Thymus (tissue), 11 donors: Measurements from ENCODE around the gene ABCG1. TPM values are rescaled to one million over a fixed set of nuclear protein-coding genes. Genes with fewer than 3 reads are reported as not detected.
"Not testable (repeated sequence)": the region's sequence is repeated elsewhere in the genome, so short reads cannot be mapped to it uniquely, and the experiment has no call there.

Source experiments
- DNase-seq, 9 donors: peaks; one replicate each; pipeline ENCODE4 v3.0.0-alpha.2; 2013; ENCODE audit warnings: low spot score in 9 of 9, low read depth in 6 of 9, missing footprints in 1 of 9
- H3K27ac ChIP-seq, 2 donors: one replicate each; pipeline ENCODE4 v1.5.1; 2013; ENCODE audit warnings: control low read depth in 1 of 2, low read depth in 1 of 2, low read length in 1 of 2, mild to moderate bottlenecking in 1 of 2, moderate library complexity in 1 of 2
- H3K27me3 ChIP-seq, 2 donors: one replicate each; pipeline ENCODE4 v1.5.1; 2013; ENCODE audit warnings: low read length in 1 of 2; ENCODE audit not compliant: control insufficient read depth in 2 of 2, insufficient read depth in 1 of 2
- H3K36me3 ChIP-seq, 2 donors: one replicate each; pipeline ENCODE4 v1.5.1; 2013; ENCODE audit warnings: low read length in 1 of 2, mild to moderate bottlenecking in 1 of 2, moderate library complexity in 1 of 2; ENCODE audit not compliant: control insufficient read depth in 2 of 2, insufficient read depth in 2 of 2
- H3K4me1 ChIP-seq, 2 donors: one replicate each; pipeline ENCODE4 v1.5.1; 2013; ENCODE audit warnings: low read length in 2 of 2; ENCODE audit not compliant: control insufficient read depth in 2 of 2, insufficient read depth in 2 of 2
- H3K4me3 ChIP-seq, 2 donors: one replicate each; pipeline ENCODE4 v1.5.1; 2013; ENCODE audit warnings: low read length in 2 of 2, control low read depth in 1 of 2, mild to moderate bottlenecking in 1 of 2
- H3K9me3 ChIP-seq, 2 donors: one replicate each; pipeline ENCODE4 v1.5.1; 2013; ENCODE audit warnings: low read length in 1 of 2, mild to moderate bottlenecking in 1 of 2; ENCODE audit not compliant: control insufficient read depth in 2 of 2, insufficient read depth in 1 of 2
- WGBS: extraction: QIAGEN DNeasy Blood & Tissue Kit; methylation state at CpG from one replicate; pipeline ENCODE4 v1.1.7; 2013; 5-methylcytosine and 5-hydroxymethylcytosine counted together
- polyA plus RNA-seq: library from polyadenylated mRNA; stranded (reverse); fragments of 200-250 nt; gene quantifications from one replicate; pipeline ENCODE4 v1.2.3, GENCODE V29; 2013
- total RNA-seq: library from RNA; stranded (reverse); fragments of 120-200 nt; gene quantifications from one replicate; pipeline ENCODE4 v1.2.4, GENCODE V29; 2013
- donor health status: healthy.

The ABCG1 gene
- total and polyA plus RNA-seq, 2 donors = 20.5 to 28.8 TPM

GRCh38 chr21:42179316-42179715, 39.6 kb upstream of the ABCG1 start:
- Histone ChIP-seq H3K9me3 (peaks cover 1 to 7% of the 10 kb centered on the region in 2 donors), H3K27me3 (no peaks in the 10 kb centered on the region), H3K36me3 (no peaks in the 10 kb centered on the region), H3K4me3 (no peak overlapping the region), H3K4me1 (peaks cover 0 to 2% of the 10 kb centered on the region in 2 donors), H3K27ac (no peak overlapping the region)
- 91% methylated on average over 3 of the region's 3 CpGs for WGBS
- DNase-seq = no peak

- not testable (repeated sequence) for H3K4me3 ChIP-seq
- 98% methylated on average over 3 of the region's 3 CpGs for WGBS
Observed at GRCh38 chr21:42180001-42180400, 38.9 kb upstream of the ABCG1 start.

GRCh38 chr21:42182713-42183371, 36.1 kb upstream of the ABCG1 start:
- Histone ChIP-seq H3K9me3 (peaks cover 1 to 14% of the 10 kb centered on the region in 2 donors), H3K4me3 (no peak overlapping the region), H3K27me3 (no peaks in the 10 kb centered on the region), H3K27ac (no peak overlapping the region), H3K4me1 (peaks cover 12 to 14% of the 10 kb centered on the region in 2 donors), H3K36me3 (no peaks in the 10 kb centered on the region)
- 96% methylated on average over 4 of the region's 4 CpGs for WGBS
- DNase-seq = no peak

More at GRCh38 chr21:42180001-42180400, 38.9 kb upstream of the ABCG1 start:
- not testable (repeated sequence) for H3K4me1 ChIP-seq, DNase-seq, H3K27ac ChIP-seq, H3K27me3 ChIP-seq, H3K9me3 ChIP-seq, H3K36me3 ChIP-seq

- H3K4me1 ChIP-seq = peaks cover 16 to 22% of the 10 kb centered on the region in 2 donors
- no peak overlapping the region for H3K4me3 ChIP-seq
- no peak for DNase-seq
- 96% methylated on average over 6 of the region's 6 CpGs for WGBS
- no peaks in the 10 kb centered on the region for H3K36me3 ChIP-seq
- H3K27me3 ChIP-seq = no peaks in the 10 kb centered on the region
- H3K9me3 ChIP-seq = peaks cover 1 to 14% of the 10 kb centered on the region in 2 donors
- H3K27ac ChIP-seq = no peak overlapping the region
Observed at GRCh38 chr21:42183374-42184266, 35.3 kb upstream of the ABCG1 start.

GRCh38 chr21:42186591-42186990, 32.3 kb upstream of the ABCG1 start:
- H3K36me3 ChIP-seq = no peaks in the 10 kb centered on the region
- peaks cover 25 to 48% of the 10 kb centered on the region in 2 donors for H3K4me1 ChIP-seq
- peaks cover 1 to 14% of the 10 kb centered on the region in 2 donors for H3K9me3 ChIP-seq
- 93% methylated on average over 2 of the region's 2 CpGs for WGBS
- DNase-seq = no peak
- H3K27me3 ChIP-seq = no peaks in the 10 kb centered on the region
- H3K4me3 ChIP-seq = no peak overlapping the region
- H3K27ac ChIP-seq = peak overlapping the region; percentile 86 to 99

GRCh38 chr21:42187976-42188653, 30.8 kb upstream of the ABCG1 start:
- 28% methylated on average over 8 of the region's 8 CpGs for WGBS
- Histone ChIP-seq H3K27me3 (no peaks in the 10 kb centered on the region), H3K9me3 (peaks cover 0 to 7% of the 10 kb centered on the region in 2 donors), H3K4me3 (no peak overlapping the region), H3K27ac (peak overlapping the region; percentile 97 to 99), H3K4me1 (peaks cover 35 to 63% of the 10 kb centered on the region in 2 donors), H3K36me3 (no peaks in the 10 kb centered on the region)
- peak; percentile 70 to 96 (median 87) for DNase-seq

GRCh38 chr21:42188663-42189062, 30.3 kb upstream of the ABCG1 start:
- DNase-seq = no peak
- H3K27ac ChIP-seq = peak overlapping the region; percentile 61 to 99
- H3K36me3 ChIP-seq = no peaks in the 10 kb centered on the region
- 70% methylated on average over 4 of the region's 4 CpGs for WGBS
- H3K27me3 ChIP-seq = no peaks in the 10 kb centered on the region
- H3K4me3 ChIP-seq = no peak overlapping the region
- H3K4me1 ChIP-seq = peaks cover 38 to 69% of the 10 kb centered on the region in 2 donors
- H3K9me3 ChIP-seq = peaks cover 0 to 7% of the 10 kb centered on the region in 2 donors

- peaks cover 39 to 74% of the 10 kb centered on the region in 2 donors for H3K4me1 ChIP-seq
- H3K4me3 ChIP-seq = no peak overlapping the region
- H3K27me3 ChIP-seq = no peaks in the 10 kb centered on the region
- 38% methylated on average over 1 of the region's 1 CpG for WGBS
- peaks cover 0 to 6% of the 10 kb centered on the region in 2 donors for H3K9me3 ChIP-seq
- no peak overlapping the region for H3K27ac ChIP-seq
- DNase-seq = no peak
- H3K36me3 ChIP-seq = no peaks in the 10 kb centered on the region
Observed at GRCh38 chr21:42189431-42189830, 29.5 kb upstream of the ABCG1 start.
